IMR-90 (cell line): Measurements from ENCODE around the gene SYT3. TPM values are rescaled to one million over a fixed set of nuclear protein-coding genes. Genes with fewer than 3 reads are reported as not detected.

Experiments used
- ATAC-seq: fragments of 200-7000 bp; cut with Tn5 transposase; 2 replicates; pipeline ENCODE4 v1.9.1; 2020; ENCODE audit warnings: low read depth, mild to moderate bottlenecking, moderate library complexity
- BruUV-seq: library from RNA; stranded (reverse); fragments of 400-500 nt; replicated peaks from 2 replicates; lab custom pipeline; 2021; lab: Mats Ljungman, UMichigan
- CTCF ChIA-PET: fragments of 300-600 bp; formaldehyde crosslinking; extraction: SDS; loops from one replicate; lab custom pipeline; 2021; ENCODE audit warnings: antibody characterized with exemption; lab: Yijun Ruan, JAX
- POLR2A ChIA-PET: fragments of 300-600 bp; sonication (Branson Sonifier 250); formaldehyde crosslinking; loops from one replicate; lab custom pipeline; 2022; ENCODE audit warnings: antibody characterized with exemption; ENCODE audit not compliant: unreplicated experiment; lab: Charles Lee
- DNase-seq: peaks from one replicate; pipeline ENCODE4 v3.0.0; 2013
- H2AFZ ChIP-seq: replicated peaks from 2 replicates; pipeline ENCODE3; 2013; ENCODE audit warnings: low read length, mild to moderate bottlenecking; ENCODE audit not compliant: poor library complexity
- H2AK5ac ChIP-seq: 2 replicates; pipeline ENCODE4 v1.6.1; 2013; ENCODE audit warnings: low read depth, low read length, inconsistent platforms
- H2AK9ac ChIP-seq: replicated peaks from 2 replicates; pipeline ENCODE3; 2013; ENCODE audit warnings: mild to moderate bottlenecking, low read depth, low read length, moderate library complexity; ENCODE audit not compliant: poor library complexity
- H2BK120ac ChIP-seq: 2 replicates; pipeline ENCODE4 v1.6.1; 2013; ENCODE audit warnings: low read depth, low read length, inconsistent platforms
- H2BK15ac ChIP-seq: 3 replicates; pipeline ENCODE4 v1.6.1; 2013; ENCODE audit warnings: low read depth, low read length, inconsistent platforms
- H2BK20ac ChIP-seq: 2 replicates; pipeline ENCODE4 v1.6.1; 2013; ENCODE audit warnings: low read depth, mild to moderate bottlenecking, inconsistent platforms, low read length, moderate library complexity
- H2BK5ac ChIP-seq: 2 replicates; pipeline ENCODE4 v1.6.1; 2013; ENCODE audit warnings: mild to moderate bottlenecking, low read depth, low read length, inconsistent platforms; ENCODE audit not compliant: poor library complexity, severe bottlenecking
- H3K14ac ChIP-seq: replicated peaks from 2 replicates; pipeline ENCODE4 v1.6.1; 2013; ENCODE audit warnings: low read depth, low read length, inconsistent platforms
- H3K18ac ChIP-seq: 2 replicates; pipeline ENCODE4 v1.6.1; 2013; ENCODE audit warnings: low read depth, low read length, control low read depth
- H3K23ac ChIP-seq: 2 replicates; pipeline ENCODE4 v1.6.1; 2013; ENCODE audit warnings: low read depth, low read length, inconsistent platforms
- H3K27ac ChIP-seq: 2 replicates; pipeline ENCODE4 v1.5.1; 2013; ENCODE audit warnings: mild to moderate bottlenecking, control low read depth, low read length; ENCODE audit not compliant: insufficient read depth
- H3K27me3 ChIP-seq: 2 replicates; pipeline ENCODE4 v1.6.1; 2013; ENCODE audit warnings: low read length; ENCODE audit not compliant: control insufficient read depth, insufficient read depth
- H3K36me3 ChIP-seq: 2 replicates; pipeline ENCODE4 v1.6.1; 2013; ENCODE audit warnings: low read length, mixed read lengths; ENCODE audit not compliant: control insufficient read depth, insufficient read depth
- H3K4ac ChIP-seq: 2 replicates; pipeline ENCODE4 v1.6.1; 2013; ENCODE audit warnings: low read depth, low read length, inconsistent platforms
- H3K4me1 ChIP-seq: 2 replicates; pipeline ENCODE4 v1.6.1; 2013; ENCODE audit warnings: low read length, mixed read lengths; ENCODE audit not compliant: control insufficient read depth, insufficient read depth
- H3K4me2 ChIP-seq: 2 replicates; pipeline ENCODE4 v1.6.1; 2013; ENCODE audit warnings: low read depth, mild to moderate bottlenecking, control low read depth, low read length, moderate library complexity
- H3K4me3 ChIP-seq: 2 replicates; pipeline ENCODE4 v1.5.1; 2013; ENCODE audit warnings: low read depth, mild to moderate bottlenecking, control low read depth, low read length, moderate library complexity; ENCODE audit not compliant: insufficient read depth
- H3K56ac ChIP-seq: 2 replicates; pipeline ENCODE4 v1.6.1; 2013; ENCODE audit warnings: low read length, inconsistent platforms; ENCODE audit not compliant: insufficient read depth; ENCODE audit errors: extremely low read depth
- H3K79me1 ChIP-seq, 2 experiments: 2 replicates each; pipeline ENCODE4 v1.6.1; 2013; ENCODE audit warnings: low read length in 2 of 2, inconsistent platforms in 1 of 2, low read depth in 1 of 2
- H3K9ac ChIP-seq: 2 replicates; pipeline ENCODE4 v1.6.1; 2013; ENCODE audit warnings: low read depth, low read length, control low read depth
- H3K9me1 ChIP-seq: 2 replicates; pipeline ENCODE4 v1.6.1; 2013; ENCODE audit warnings: low read length, inconsistent platforms; ENCODE audit not compliant: insufficient read depth
- H3K9me3 ChIP-seq: 2 replicates; pipeline ENCODE4 v1.6.1; 2013; ENCODE audit warnings: low read length; ENCODE audit not compliant: control insufficient read depth, insufficient read depth
- H4K20me1 ChIP-seq: 2 replicates; pipeline ENCODE4 v1.6.1; 2013; ENCODE audit warnings: low read length, inconsistent platforms; ENCODE audit not compliant: insufficient read depth
- H4K5ac ChIP-seq: 2 replicates; pipeline ENCODE4 v1.6.1; 2013; ENCODE audit warnings: mild to moderate bottlenecking, low read depth, low read length, control low read depth
- H4K8ac ChIP-seq, 2 experiments: 2 replicates each; pipeline ENCODE4 v1.6.1; 2013; ENCODE audit warnings: low read depth in 2 of 2, low read length in 2 of 2, control low read depth in 1 of 2, inconsistent platforms in 1 of 2
- H4K91ac ChIP-seq: 2 replicates; pipeline ENCODE4 v1.6.1; 2013; ENCODE audit warnings: low read depth, low read length, inconsistent platforms; ENCODE audit not compliant: insufficient read depth
- BHLHE40 ChIP-seq: fragments of 150-350 bp; IDR thresholded peaks from 2 replicates; pipeline ENCODE4 v1.6.1; 2016; ENCODE audit warnings: mild to moderate bottlenecking, low read depth, low read length
- CEBPB ChIP-seq: IDR thresholded peaks from 2 replicates; pipeline ENCODE4 v1.6.1; 2012; ENCODE audit warnings: low read depth, low read length, improper control_type of control experiment
- FOS ChIP-seq: fragments of 150-350 bp; IDR thresholded peaks from 2 replicates; pipeline ENCODE4 v1.6.1; 2016; ENCODE audit warnings: low read depth, low read length
- MXI1 ChIP-seq: IDR thresholded peaks from 2 replicates; pipeline ENCODE4 v1.6.1; 2012; ENCODE audit warnings: low read depth, mild to moderate bottlenecking, low read length, moderate library complexity, borderline replicate concordance
- RCOR1 ChIP-seq: IDR thresholded peaks from 2 replicates; pipeline ENCODE4 v1.6.1; 2012; ENCODE audit warnings: mild to moderate bottlenecking, low read length, improper control_type of control experiment; ENCODE audit not compliant: insufficient replicate concordance
- WGBS, 2 experiments: methylation state at CpG; one replicate each; pipeline versions ENCODE4 v1.1.5 to v1.1.7; 2013; ENCODE audit warnings: missing lambda C conversion rate in 2 of 2; ENCODE audit not compliant: insufficient read length in 1 of 2; ENCODE audit errors: extremely low coverage in 2 of 2; 5-methylcytosine and 5-hydroxymethylcytosine counted together
- dilution Hi-C: fragments of 300-500 bp; cut with HindIII; formaldehyde crosslinking; loops from one replicate; pipeline ENCODE4 v1.14.3; 2018; ENCODE audit warnings: low sequenced_read_pairs; ENCODE audit not compliant: unreplicated experiment
- in situ Hi-C: fragments of 300-500 bp; cut with MboI; formaldehyde crosslinking; loops from 3 replicates; pipeline ENCODE4 v1.14.3; 2019; ENCODE audit warnings: low sequenced_read_pairs, inconsistent platforms, mixed read lengths
- intact Hi-C: fragments of 100-400 bp; cut with micrococcal nuclease; formaldehyde crosslinking; loops from 2 replicates; pipeline ENCODE4 v1.10.0; 2022
- polyA plus RNA-seq, 3 experiments: library from polyadenylated mRNA; depleted of rRNA; stranded (reverse); fragments of >200 nt; gene quantifications; 2 replicates each; pipeline ENCODE4 v1.2.3, GENCODE V29; 2012; ENCODE audit warnings: low replicate concordance in 1 of 3
- total RNA-seq: library from RNA; depleted of rRNA; stranded (reverse); fragments of >200 nt; gene quantifications from 2 replicates; pipeline ENCODE4 v1.2.3, GENCODE V29; 2012
- TF ChIP-seq, protein P1 (sequence below): conservative IDR thresholded peaks from 2 replicates; pipeline ENCODE4 v1.5.1; 2012; ENCODE audit warnings: mild to moderate bottlenecking, low read depth, low read length, improper control_type of control experiment

The SYT3 gene
- total and polyA plus RNA-seq, 2 of the 4 experiments (the other 2 are of a cell fraction) = 0.05 TPM; not detected in 1

DNA sequence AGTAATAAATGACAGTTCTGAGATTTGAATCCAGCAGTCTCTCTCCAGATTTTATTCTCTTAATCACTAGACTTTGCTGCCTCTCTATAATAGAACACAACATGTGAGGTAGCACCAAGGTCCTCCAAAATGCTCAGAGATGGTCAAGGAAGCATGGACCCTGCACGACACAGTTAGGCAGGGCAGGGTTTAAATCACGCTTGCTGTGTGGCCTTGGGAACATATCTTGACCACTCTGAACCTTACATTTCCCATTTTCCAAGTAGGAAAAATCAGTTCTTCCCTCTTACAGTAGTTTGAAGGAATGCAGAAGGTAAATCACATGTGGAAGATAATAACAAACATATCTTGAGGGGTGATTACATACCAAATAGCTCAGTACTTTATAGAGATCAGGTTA is 6.3 kb downstream of the SYT3 start:
- H2BK5ac ChIP-seq = no peak overlapping the region
- in situ Hi-C loops (no loop called here), intact Hi-C loops (no loop called here), dilution Hi-C loops (no loop called here)
- H3K9me1 ChIP-seq = no peaks in the 10 kb centered on the region
- no peak overlapping the region for H3K14ac ChIP-seq
- peaks cover 9% of the 10 kb centered on the region for H3K9me3 ChIP-seq
- no peak overlapping the region for H4K8ac ChIP-seq
- H2BK15ac ChIP-seq = no peak overlapping the region
- peaks cover 18% of the 10 kb centered on the region for H3K27me3 ChIP-seq
- CTCF ChIA-PET = no interaction called here
- no peak overlapping the region for H4K5ac ChIP-seq
- H2AK5ac ChIP-seq = no peak overlapping the region
- no peak overlapping the region for H3K9ac ChIP-seq
- no peak overlapping the region for H2BK120ac ChIP-seq
- H3K27ac ChIP-seq = no peak overlapping the region
- no peaks in the 10 kb centered on the region for H3K79me1 ChIP-seq
- H3K56ac ChIP-seq = no peak overlapping the region
- no peaks in the 10 kb centered on the region for H3K36me3 ChIP-seq
- no peak overlapping the region for H2BK20ac ChIP-seq
- no peak for ATAC-seq
- no peak overlapping the region for H3K4me3 ChIP-seq
- no CpG with 5 or more reads among the region's 2 CpGs for WGBS, 2 experiments
- H4K20me1 ChIP-seq = no peaks in the 10 kb centered on the region
- H3K23ac ChIP-seq = no peak overlapping the region
- BruUV-seq = no TSS peak
- H4K91ac ChIP-seq = no peak overlapping the region
- DNase-seq = no peak
- H2AK9ac ChIP-seq = no peak overlapping the region
- TF ChIP-seq BHLHE40 = no peak
- TF ChIP-seq, protein P1, sequence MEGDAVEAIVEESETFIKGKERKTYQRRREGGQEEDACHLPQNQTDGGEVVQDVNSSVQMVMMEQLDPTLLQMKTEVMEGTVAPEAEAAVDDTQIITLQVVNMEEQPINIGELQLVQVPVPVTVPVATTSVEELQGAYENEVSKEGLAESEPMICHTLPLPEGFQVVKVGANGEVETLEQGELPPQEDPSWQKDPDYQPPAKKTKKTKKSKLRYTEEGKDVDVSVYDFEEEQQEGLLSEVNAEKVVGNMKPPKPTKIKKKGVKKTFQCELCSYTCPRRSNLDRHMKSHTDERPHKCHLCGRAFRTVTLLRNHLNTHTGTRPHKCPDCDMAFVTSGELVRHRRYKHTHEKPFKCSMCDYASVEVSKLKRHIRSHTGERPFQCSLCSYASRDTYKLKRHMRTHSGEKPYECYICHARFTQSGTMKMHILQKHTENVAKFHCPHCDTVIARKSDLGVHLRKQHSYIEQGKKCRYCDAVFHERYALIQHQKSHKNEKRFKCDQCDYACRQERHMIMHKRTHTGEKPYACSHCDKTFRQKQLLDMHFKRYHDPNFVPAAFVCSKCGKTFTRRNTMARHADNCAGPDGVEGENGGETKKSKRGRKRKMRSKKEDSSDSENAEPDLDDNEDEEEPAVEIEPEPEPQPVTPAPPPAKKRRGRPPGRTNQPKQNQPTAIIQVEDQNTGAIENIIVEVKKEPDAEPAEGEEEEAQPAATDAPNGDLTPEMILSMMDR = no peak
- no peak for TF ChIP-seq CEBPB
- no peak for TF ChIP-seq RCOR1
- no peak for TF ChIP-seq FOS
- TF ChIP-seq MXI1 = no peak
- POLR2A ChIA-PET = no interaction called here
- no peak overlapping the region for H3K18ac ChIP-seq
- no peak overlapping the region for H2AFZ ChIP-seq
- H3K4me2 ChIP-seq = no peak overlapping the region
- no peaks in the 10 kb centered on the region for H3K4me1 ChIP-seq
- H3K4ac ChIP-seq = no peak overlapping the region
